Measurements from ENCODE around the gene NR2F1.

NR2F1 gene

DNA sequence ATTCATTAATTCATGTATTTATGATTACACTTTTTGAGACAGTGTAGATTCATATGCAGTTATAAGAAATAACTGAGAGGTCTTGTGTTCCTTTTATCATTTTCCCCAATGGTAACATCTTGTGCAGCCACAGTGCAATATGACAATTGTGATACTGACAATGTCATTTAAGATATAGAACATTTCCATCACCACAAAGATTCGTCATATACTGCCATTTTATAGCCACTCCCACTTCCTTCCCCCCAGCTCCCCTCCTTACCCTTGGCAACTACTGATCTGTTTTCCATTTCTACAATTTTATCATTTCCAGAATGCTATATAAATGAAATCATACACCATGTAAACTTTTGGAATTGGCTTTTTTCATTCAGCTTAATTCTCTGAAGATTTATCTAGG is 53.8 kb downstream of the NR2F1 start:
- no peak for DNase-seq (ENCODE audit: low spot score)

DNA sequence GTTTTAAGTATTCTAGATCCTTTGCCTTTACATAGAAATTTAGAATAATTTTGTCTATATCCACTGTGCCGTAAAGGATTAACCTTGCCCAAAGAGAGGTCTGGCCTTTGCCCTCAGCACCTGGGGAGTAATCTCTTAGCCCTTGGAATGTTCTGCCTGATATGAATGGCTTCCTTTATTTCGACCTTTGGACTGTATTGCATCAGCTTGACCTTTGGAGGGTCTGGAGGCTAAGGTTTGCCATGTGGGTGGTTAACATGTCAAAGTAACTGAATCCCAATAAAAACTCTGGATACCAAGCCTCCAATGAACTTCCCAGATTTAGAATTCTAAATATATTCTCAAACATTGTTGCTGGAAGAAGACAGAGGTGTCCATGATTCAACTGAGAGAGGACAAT is 54.7 kb downstream of the NR2F1 start:
- no peak for DNase-seq (ENCODE audit: low spot score)

GRCh38 chr5:93642526-93642925 is 59.5 kb downstream of the NR2F1 start:
- DNase-seq (ENCODE audit: low spot score) = no peak
